ENCODE measurements around the gene NOX5. TPM values are rescaled to one million over a fixed set of nuclear protein-coding genes. Genes with fewer than 3 reads are reported as not detected.

Gene NOX5
- total and polyA plus RNA-seq, 2 of the 13 experiments (the other 11 are each of a cell fraction or from before 2014, with no cell fraction given) = not detected

DNA sequence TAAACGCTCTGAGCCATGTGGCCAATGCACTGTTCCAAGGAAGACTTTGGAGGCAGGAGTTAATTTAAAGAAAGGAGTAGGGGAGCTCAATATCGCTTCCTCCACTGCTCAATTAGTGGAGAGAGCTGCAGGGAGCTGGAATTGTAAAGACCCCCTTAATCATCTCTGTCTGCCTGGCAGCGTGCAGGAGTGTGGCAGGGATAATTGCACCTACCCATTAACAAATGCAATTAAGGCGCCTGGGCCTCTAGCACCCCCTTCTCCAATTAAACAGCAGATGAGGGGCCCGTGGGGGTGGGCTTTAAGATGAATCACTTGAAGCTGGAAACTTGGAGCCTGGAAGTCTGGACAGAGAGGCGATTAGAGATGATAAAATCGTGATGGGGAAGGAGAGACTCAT, 84.3 kb downstream of the NOX5 start:
- Histone ChIP-seq H3K9me3 (ENCODE audit: low read length) (no peaks in the 10 kb centered on the region), H3K4me3 (replicated peaks in 1 of 3; ENCODE audit: insufficient read depth in 1 of 3, low read depth in 2 of 3, low read length in 3 of 3) (no peak overlapping the region), H3K4me1 (ENCODE audit: insufficient read depth, low read length) (peaks cover 8% of the 10 kb centered on the region), H2AFZ (ENCODE audit: low read length) (no peak overlapping the region), H3K9ac (ENCODE audit: insufficient read depth, low read depth, low read length) (no peak overlapping the region), H3K36me3 (replicated peaks in 1 of 2; ENCODE audit: control insufficient read depth in 1 of 2, insufficient read depth in 2 of 2, low read length in 2 of 2) (no peaks in the 10 kb centered on the region), H3K27me3 (ENCODE audit: control insufficient read depth in 1 of 2, insufficient read depth in 2 of 2, low read length in 2 of 2) (peaks cover 0 to 10% of the 10 kb centered on the region in 2 experiments; a peak in 1 of 5 replicates), H3K27ac (ENCODE audit: extremely low read length, insufficient read depth, low read length) (no peak overlapping the region), H3K4me2 (ENCODE audit: low read depth, low read length) (no peak overlapping the region), H4K20me1 (ENCODE audit: insufficient read depth, low read length) (no peaks in the 10 kb centered on the region), H3K79me2 (ENCODE audit: insufficient read depth, low read length) (no peaks in the 10 kb centered on the region)
- BruUV-seq (replicated peaks) = no TSS peak
- no peak for DNase-seq (ENCODE audit: low spot score)
- ChIA-PET CTCF (ENCODE audit: low intra/inter-chr PET ratio, low total read pairs) (no interaction called here), POLR2A (no interaction called here)
- no peak for FAIRE-seq
- 27% methylated on average over 6 of the region's 7 CpGs for WGBS (ENCODE audit: low lambda C conversion rate)
- in situ Hi-C loops (cut with HindIII; ENCODE audit: extremely low pct_ligation_motif_present, low pct_unique_long_range_greater_than_20kb) = no loop called here
- no peak for TF ChIP-seq ZNF607 (CRISPR knock-in tag; IDR thresholded peaks at IDR 0.05; ENCODE audit: borderline replicate concordance)
- intact Hi-C loops (cut with micrococcal nuclease; ENCODE audit: unreplicated experiment) = no loop called here
- no peak for ATAC-seq

DNA sequence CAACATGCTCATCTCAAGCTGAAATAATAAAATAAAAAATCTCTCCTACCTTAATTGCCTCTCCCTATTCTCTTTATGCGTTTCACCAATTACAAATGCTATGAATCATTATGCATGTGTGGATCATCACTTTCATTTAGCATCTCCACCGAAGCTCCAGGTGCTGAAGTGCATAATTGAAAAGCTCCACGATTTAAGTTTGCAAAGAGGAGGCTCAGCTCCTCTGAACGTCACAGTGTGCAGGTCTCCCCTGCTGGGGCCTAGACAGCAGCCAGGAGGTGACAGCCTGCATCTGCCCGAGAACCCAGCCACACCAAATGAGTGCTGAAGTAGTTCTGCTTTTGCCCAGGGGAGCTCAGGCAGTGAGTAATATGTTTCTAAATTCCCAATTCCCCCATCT, 85.4 kb downstream of the NOX5 start:
- ChIA-PET CTCF (ENCODE audit: low intra/inter-chr PET ratio, low total read pairs) (no interaction called here), POLR2A (no interaction called here)
- intact Hi-C loops (cut with micrococcal nuclease; ENCODE audit: unreplicated experiment) (no loop called here), in situ Hi-C loops (cut with HindIII; ENCODE audit: extremely low pct_ligation_motif_present, low pct_unique_long_range_greater_than_20kb) (no loop called here)
- no peak overlapping the region for H3K9ac ChIP-seq (ENCODE audit: insufficient read depth, low read depth, low read length)
- no peak overlapping the region for H3K4me2 ChIP-seq (ENCODE audit: low read depth, low read length)
- no peaks in the 10 kb centered on the region for H3K36me3 ChIP-seq (replicated peaks in 1 of 2; ENCODE audit: control insufficient read depth in 1 of 2, insufficient read depth in 2 of 2, low read length in 2 of 2)
- ATAC-seq (no peak), FAIRE-seq (no peak), DNase-seq (ENCODE audit: low spot score) (no peak)
- no peaks in the 10 kb centered on the region for H3K9me3 ChIP-seq (ENCODE audit: low read length)
- H3K79me2 ChIP-seq (ENCODE audit: insufficient read depth, low read length) = no peaks in the 10 kb centered on the region
- H3K4me1 ChIP-seq (ENCODE audit: insufficient read depth, low read length) = peaks cover 20% of the 10 kb centered on the region
- no peak overlapping the region for H3K4me3 ChIP-seq (replicated peaks in 1 of 3; ENCODE audit: insufficient read depth in 1 of 3, low read depth in 2 of 3, low read length in 3 of 3)
- H2AFZ ChIP-seq (ENCODE audit: low read length) = no peak overlapping the region
- WGBS (ENCODE audit: low lambda C conversion rate) = 19% methylated on average over 4 of the region's 5 CpGs
- BruUV-seq (replicated peaks) = no TSS peak
- H3K27ac ChIP-seq (ENCODE audit: extremely low read length, insufficient read depth, low read length) = no peak overlapping the region
- H4K20me1 ChIP-seq (ENCODE audit: insufficient read depth, low read length) = no peaks in the 10 kb centered on the region
- H3K27me3 ChIP-seq (ENCODE audit: control insufficient read depth in 1 of 2, insufficient read depth in 2 of 2, low read length in 2 of 2) = peaks cover 0 to 10% of the 10 kb centered on the region in 2 experiments; a peak in 1 of 5 replicates
- TF ChIP-seq CREM (IDR thresholded peaks at IDR 0.05) = no peak
- TF ChIP-seq CREM (CRISPR knock-in tag; IDR thresholded peaks at IDR 0.05) = no peak
- TF ChIP-seq ZNF260 (CRISPR knock-in tag; IDR thresholded peaks at IDR 0.05; ENCODE audit: borderline replicate concordance, low read depth) = no peak
- TF ChIP-seq ZBTB42 (CRISPR knock-in tag; IDR thresholded peaks at IDR 0.05) = no peak
- no peak for TF ChIP-seq REPIN1 (CRISPR knock-in tag; IDR thresholded peaks at IDR 0.05; ENCODE audit: borderline replicate concordance, low read depth)
- TF ChIP-seq, protein P1, sequence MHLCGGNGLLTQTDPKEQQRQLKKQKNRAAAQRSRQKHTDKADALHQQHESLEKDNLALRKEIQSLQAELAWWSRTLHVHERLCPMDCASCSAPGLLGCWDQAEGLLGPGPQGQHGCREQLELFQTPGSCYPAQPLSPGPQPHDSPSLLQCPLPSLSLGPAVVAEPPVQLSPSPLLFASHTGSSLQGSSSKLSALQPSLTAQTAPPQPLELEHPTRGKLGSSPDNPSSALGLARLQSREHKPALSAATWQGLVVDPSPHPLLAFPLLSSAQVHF (CRISPR knock-in tag; IDR thresholded peaks at IDR 0.05) = no peak
- no peak for TF ChIP-seq HNF4A (CRISPR knock-in tag; IDR thresholded peaks at IDR 0.05)
- no peak for TF ChIP-seq ZC3H13 (CRISPR knock-in tag; IDR thresholded peaks at IDR 0.05)
- TF ChIP-seq RFX1 (IDR thresholded peaks at IDR 0.05) = no peak
- TF ChIP-seq ZNF235 (CRISPR knock-in tag; IDR thresholded peaks at IDR 0.05; ENCODE audit: borderline replicate concordance) = no peak
- TF ChIP-seq, protein P2, sequence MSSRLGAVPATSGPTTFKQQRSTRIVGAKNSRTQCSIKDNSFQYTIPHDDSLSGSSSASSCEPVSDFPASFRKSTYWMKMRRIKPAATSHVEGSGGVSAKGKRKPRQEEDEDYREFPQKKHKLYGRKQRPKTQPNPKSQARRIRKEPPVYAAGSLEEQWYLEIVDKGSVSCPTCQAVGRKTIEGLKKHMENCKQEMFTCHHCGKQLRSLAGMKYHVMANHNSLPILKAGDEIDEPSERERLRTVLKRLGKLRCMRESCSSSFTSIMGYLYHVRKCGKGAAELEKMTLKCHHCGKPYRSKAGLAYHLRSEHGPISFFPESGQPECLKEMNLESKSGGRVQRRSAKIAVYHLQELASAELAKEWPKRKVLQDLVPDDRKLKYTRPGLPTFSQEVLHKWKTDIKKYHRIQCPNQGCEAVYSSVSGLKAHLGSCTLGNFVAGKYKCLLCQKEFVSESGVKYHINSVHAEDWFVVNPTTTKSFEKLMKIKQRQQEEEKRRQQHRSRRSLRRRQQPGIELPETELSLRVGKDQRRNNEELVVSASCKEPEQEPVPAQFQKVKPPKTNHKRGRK (CRISPR knock-in tag; IDR thresholded peaks at IDR 0.05) = no peak
- no peak for TF ChIP-seq STAT5B (CRISPR knock-in tag; IDR thresholded peaks at IDR 0.05)
- no peak for TF ChIP-seq GTF2F1 (IDR thresholded peaks at IDR 0.05; ENCODE audit: low read length)
- TF ChIP-seq, protein P3, sequence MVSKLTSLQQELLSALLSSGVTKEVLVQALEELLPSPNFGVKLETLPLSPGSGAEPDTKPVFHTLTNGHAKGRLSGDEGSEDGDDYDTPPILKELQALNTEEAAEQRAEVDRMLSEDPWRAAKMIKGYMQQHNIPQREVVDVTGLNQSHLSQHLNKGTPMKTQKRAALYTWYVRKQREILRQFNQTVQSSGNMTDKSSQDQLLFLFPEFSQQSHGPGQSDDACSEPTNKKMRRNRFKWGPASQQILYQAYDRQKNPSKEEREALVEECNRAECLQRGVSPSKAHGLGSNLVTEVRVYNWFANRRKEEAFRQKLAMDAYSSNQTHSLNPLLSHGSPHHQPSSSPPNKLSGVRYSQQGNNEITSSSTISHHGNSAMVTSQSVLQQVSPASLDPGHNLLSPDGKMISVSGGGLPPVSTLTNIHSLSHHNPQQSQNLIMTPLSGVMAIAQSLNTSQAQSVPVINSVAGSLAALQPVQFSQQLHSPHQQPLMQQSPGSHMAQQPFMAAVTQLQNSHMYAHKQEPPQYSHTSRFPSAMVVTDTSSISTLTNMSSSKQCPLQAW (CRISPR knock-in tag; IDR thresholded peaks at IDR 0.05) = no peak
- TF ChIP-seq ZNF577 (CRISPR knock-in tag; IDR thresholded peaks at IDR 0.05; ENCODE audit: borderline replicate concordance, low read depth) = no peak
